GM12864 (cell line): Measurements from ENCODE around the gene SLC39A10.
"Not testable (repeated sequence)": the region's sequence is repeated elsewhere in the genome, so short reads cannot be mapped to it uniquely, and the experiment has no call there.

Experiments
- DNase-seq: peaks from one replicate; pipeline ENCODE4 v3.0.0-alpha.2; 2011; ENCODE audit warnings: low read depth
- H3K4me3 ChIP-seq: 2 replicates; pipeline ENCODE4 v1.5.1; 2011; ENCODE audit warnings: mild to moderate bottlenecking, low read depth, low read length, control low read depth
- TF ChIP-seq, protein P1 (sequence below): IDR thresholded peaks from 2 replicates; pipeline ENCODE4 v1.5.1; 2011; ENCODE audit warnings: low read depth, mild to moderate bottlenecking, moderate library complexity, low read length, control low read depth, inconsistent platforms; ENCODE audit errors: missing control alignments

The SLC39A10 gene

DNA sequence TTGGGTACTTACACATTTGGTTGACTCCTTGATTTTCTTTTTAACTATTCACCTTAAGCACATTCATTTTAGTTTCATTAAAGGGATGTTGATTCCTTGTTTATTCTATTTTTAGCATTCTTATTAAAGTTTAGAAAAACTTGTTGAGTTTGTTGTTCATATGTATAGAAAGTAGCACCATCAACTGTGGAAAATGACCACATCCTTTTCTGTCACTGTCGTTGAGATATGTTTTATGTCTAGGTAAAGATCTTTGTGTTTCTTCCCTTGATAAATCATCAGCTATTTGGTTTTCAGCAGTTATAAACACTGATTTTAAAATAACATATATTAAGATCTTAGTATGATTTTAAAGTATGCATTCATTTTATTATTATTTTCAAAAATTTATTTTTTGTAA is 25.1 kb downstream of the SLC39A10 start:
- TF ChIP-seq, protein P1, sequence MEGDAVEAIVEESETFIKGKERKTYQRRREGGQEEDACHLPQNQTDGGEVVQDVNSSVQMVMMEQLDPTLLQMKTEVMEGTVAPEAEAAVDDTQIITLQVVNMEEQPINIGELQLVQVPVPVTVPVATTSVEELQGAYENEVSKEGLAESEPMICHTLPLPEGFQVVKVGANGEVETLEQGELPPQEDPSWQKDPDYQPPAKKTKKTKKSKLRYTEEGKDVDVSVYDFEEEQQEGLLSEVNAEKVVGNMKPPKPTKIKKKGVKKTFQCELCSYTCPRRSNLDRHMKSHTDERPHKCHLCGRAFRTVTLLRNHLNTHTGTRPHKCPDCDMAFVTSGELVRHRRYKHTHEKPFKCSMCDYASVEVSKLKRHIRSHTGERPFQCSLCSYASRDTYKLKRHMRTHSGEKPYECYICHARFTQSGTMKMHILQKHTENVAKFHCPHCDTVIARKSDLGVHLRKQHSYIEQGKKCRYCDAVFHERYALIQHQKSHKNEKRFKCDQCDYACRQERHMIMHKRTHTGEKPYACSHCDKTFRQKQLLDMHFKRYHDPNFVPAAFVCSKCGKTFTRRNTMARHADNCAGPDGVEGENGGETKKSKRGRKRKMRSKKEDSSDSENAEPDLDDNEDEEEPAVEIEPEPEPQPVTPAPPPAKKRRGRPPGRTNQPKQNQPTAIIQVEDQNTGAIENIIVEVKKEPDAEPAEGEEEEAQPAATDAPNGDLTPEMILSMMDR, result no peak
- no peak overlapping the region for H3K4me3 ChIP-seq
- no peak for DNase-seq

GRCh38 chr2:195683174-195683573 is 26.1 kb downstream of the SLC39A10 start:
- H3K4me3 ChIP-seq, result no peak overlapping the region
- TF ChIP-seq, protein P1, result no peak
- DNase-seq, result no peak

DNA sequence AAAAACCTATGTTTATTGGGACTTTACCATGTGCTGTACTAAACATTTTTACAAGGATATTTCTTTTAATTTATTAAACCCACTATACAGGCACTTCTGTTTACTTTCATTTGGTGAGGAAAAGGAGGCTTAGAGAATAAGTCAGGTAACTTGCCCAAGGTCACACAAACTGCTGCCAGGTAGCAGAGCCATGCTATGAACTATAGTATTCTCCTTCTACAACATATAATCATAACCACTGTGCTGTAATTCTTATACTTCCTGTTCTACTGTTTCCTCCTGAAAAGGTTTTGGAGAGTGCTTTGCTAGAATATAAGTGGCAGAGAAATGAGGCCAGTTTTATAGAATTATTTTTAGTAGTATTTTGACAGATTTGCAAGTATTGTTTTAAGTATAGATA is 29.5 kb downstream of the SLC39A10 start:
- no peak overlapping the region for H3K4me3 ChIP-seq
- no peak for DNase-seq
- TF ChIP-seq, protein P1, result no peak

DNA sequence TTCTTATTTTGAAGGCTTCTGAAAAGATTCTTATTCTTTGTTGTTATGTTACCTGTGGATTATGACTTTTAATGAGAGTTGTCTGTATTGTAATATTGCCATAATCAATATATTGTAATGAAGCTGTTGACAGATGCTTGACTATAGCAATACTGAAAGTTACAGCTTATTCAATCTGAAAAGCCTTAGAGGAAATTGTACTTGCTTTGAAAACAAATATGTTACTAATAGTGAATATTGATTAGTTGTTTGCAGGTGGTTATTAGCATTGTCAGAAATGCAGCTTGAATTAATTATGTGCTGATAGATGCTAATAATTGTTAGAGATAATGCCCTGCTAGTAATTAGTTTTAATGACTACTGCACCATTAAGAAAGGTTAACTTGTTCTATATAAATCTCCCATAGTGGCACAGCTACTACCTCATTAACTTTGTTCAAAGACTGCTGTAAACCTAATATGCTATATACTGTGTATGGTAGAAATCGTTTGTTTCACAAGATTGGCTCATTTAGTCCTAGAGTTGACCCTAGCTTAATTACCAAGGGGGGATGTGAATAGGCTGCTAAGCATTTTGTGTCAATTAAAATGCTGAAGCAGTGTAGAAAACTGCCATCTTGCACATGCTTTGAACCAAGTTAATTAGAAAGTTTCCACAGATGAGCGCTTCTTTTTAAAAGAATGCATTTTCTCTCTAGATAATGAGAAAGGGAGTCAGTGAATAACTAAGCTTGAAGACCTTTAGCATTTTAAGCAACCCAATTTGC is 30.5 kb downstream of the SLC39A10 start:
- TF ChIP-seq, protein P1, result no peak
- no peak overlapping the region for H3K4me3 ChIP-seq
- no peak for DNase-seq

DNA sequence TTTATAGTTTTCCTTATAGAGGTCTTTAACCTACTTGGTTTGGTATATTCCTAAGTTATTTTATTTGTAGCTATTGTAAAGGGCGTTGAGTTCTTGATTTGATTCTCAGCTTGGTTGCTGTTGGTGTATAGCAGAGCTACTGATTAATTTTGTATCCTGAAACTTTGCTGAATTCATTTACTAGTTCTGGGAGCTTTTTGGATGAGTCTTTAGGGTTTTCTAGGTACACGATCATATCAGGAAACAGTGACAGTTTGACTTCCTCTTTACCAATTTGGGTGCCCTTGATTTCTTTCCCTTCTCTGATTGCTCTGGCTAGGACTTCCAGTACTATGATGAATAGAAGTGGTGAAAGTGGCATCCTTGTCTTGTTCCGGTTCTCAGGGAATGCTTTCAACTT is 35.5 kb downstream of the SLC39A10 start:
- DNase-seq, H3K4me3 ChIP-seq: not testable (repeated sequence)

GRCh38 chr2:195694553-195694952 is 37.5 kb downstream of the SLC39A10 start:
- TF ChIP-seq, protein P1, result no peak
- no peak for DNase-seq
- no peak overlapping the region for H3K4me3 ChIP-seq

- DNase-seq, result no peak
- TF ChIP-seq, protein P1, result no peak
- no peak overlapping the region for H3K4me3 ChIP-seq
These were observed 38.1 kb downstream of the SLC39A10 start for GRCh38 chr2:195695002-195695631.
